Endometrial microvascular endothelial cells (primary cell): ENCODE measurements around the gene ZBTB38. TPM values are rescaled to one million over a fixed set of nuclear protein-coding genes. Genes with fewer than 3 reads are reported as not detected.

Source experiments
- in situ Hi-C: cut with HindIII; loops from 2 replicates; pipeline ENCODE4 v1.10.0; 2017; ENCODE audit warnings: low sequenced_read_pairs, low pct_unique_long_range_greater_than_20kb; ENCODE audit errors: inconsistent ontology term
- total RNA-seq: library from RNA; depleted of rRNA; stranded (reverse); fragments of >200 nt; gene quantifications from one replicate; pipeline ENCODE4 v1.2.3, GENCODE V29; 2015; ENCODE audit errors: inconsistent ontology term

The ZBTB38 gene
- total RNA-seq, 1 donor from 2014 or later, result 190 TPM

GRCh38 chr3:141383555-141384129 lies 15.3 kb downstream of the ZBTB38 start:
- in situ Hi-C loops, result no loop called here

- in situ Hi-C loops, result no loop called here
Observed at GRCh38 chr3:141384157-141384556, 15.9 kb downstream of the ZBTB38 start.

- in situ Hi-C loops, result no loop called here
Observed at GRCh38 chr3:141384575-141384974, 16.3 kb downstream of the ZBTB38 start.

GRCh38 chr3:141385406-141386125 lies 17.3 kb downstream of the ZBTB38 start:
- in situ Hi-C loops, result no loop called here

GRCh38 chr3:141386126-141386488 lies 17.8 kb downstream of the ZBTB38 start:
- in situ Hi-C loops, result no loop called here

- in situ Hi-C loops, result no loop called here
Observed at GRCh38 chr3:141386611-141387111, 18.4 kb downstream of the ZBTB38 start.

GRCh38 chr3:141387516-141387915 lies 19.2 kb downstream of the ZBTB38 start:
- in situ Hi-C loops, result no loop called here

GRCh38 chr3:141388395-141388794 lies 20.1 kb downstream of the ZBTB38 start:
- in situ Hi-C loops, result no loop called here

GRCh38 chr3:141388823-141389621 lies 20.7 kb downstream of the ZBTB38 start:
- in situ Hi-C loops, result no loop called here

- in situ Hi-C loops, result no loop called here
Observed at GRCh38 chr3:141389703-141390102, 21.4 kb downstream of the ZBTB38 start.

GRCh38 chr3:141390747-141391146 lies 22.4 kb downstream of the ZBTB38 start:
- in situ Hi-C loops, result no loop called here

- in situ Hi-C loops, result no loop called here
Observed at GRCh38 chr3:141391298-141391990, 23.1 kb downstream of the ZBTB38 start.

GRCh38 chr3:141391991-141392316 lies 23.6 kb downstream of the ZBTB38 start:
- in situ Hi-C loops, result no loop called here

- in situ Hi-C loops, result no loop called here
Observed at GRCh38 chr3:141392416-141392815, 24.1 kb downstream of the ZBTB38 start.

GRCh38 chr3:141392897-141393734 lies 24.8 kb downstream of the ZBTB38 start:
- in situ Hi-C loops, result no loop called here

GRCh38 chr3:141393735-141394076 lies 25.4 kb downstream of the ZBTB38 start:
- in situ Hi-C loops, result no loop called here

GRCh38 chr3:141394560-141394959 lies 26.3 kb downstream of the ZBTB38 start:
- in situ Hi-C loops, result no loop called here

GRCh38 chr3:141395005-141395589 lies 26.8 kb downstream of the ZBTB38 start:
- in situ Hi-C loops, result no loop called here
